CD14-positive monocyte (primary cell): ENCODE data around the gene FRMPD4. TPM values are rescaled to one million over a fixed set of nuclear protein-coding genes. Genes with fewer than 3 reads are reported as not detected.

Experiments
- DNase-seq, 3 donors: peaks; one replicate each; pipeline ENCODE4 v3.0.0-alpha.2; 2011 to 2022
- H2AFZ ChIP-seq: 2 replicates; pipeline ENCODE4 v1.6.0; 2012; ENCODE audit warnings: mild to moderate bottlenecking, low read depth, low read length, inconsistent platforms; ENCODE audit not compliant: insufficient read depth, poor library complexity, severe bottlenecking
- H3K27ac ChIP-seq, 2 donors: 1 replicate in 1 of 2; 2 replicates in 1 of 2; pipeline ENCODE4 v1.5.1; 2012 to 2013; ENCODE audit warnings: low read length in 2 of 2, control low read depth in 1 of 2, inconsistent platforms in 1 of 2, low read depth in 1 of 2, mild to moderate bottlenecking in 1 of 2
- H3K27me3 ChIP-seq, 2 donors: one replicate each; pipeline versions ENCODE4 v1.6.0 to v1.6.1; 2011 to 2013; ENCODE audit warnings: low read length in 2 of 2; ENCODE audit not compliant: control insufficient read depth in 2 of 2, insufficient read depth in 2 of 2
- H3K36me3 ChIP-seq, 2 donors: replicated peaks in 1 of 2; 1 replicate in 1 of 2; 2 replicates in 1 of 2; pipeline versions ENCODE4 v1.5.1 to v1.6.1; 2012 to 2013; ENCODE audit warnings: low read length in 2 of 2, control low read depth in 1 of 2, inconsistent platforms in 1 of 2, mild to moderate bottlenecking in 1 of 2; ENCODE audit not compliant: insufficient read depth in 2 of 2, control insufficient read depth in 1 of 2
- H3K4me1 ChIP-seq, 2 donors: 1 replicate in 1 of 2; 2 replicates in 1 of 2; pipeline versions ENCODE4 v1.5.1 to v1.6.1; 2012 to 2013; ENCODE audit warnings: low read length in 2 of 2, control low read depth in 1 of 2, inconsistent platforms in 1 of 2, mild to moderate bottlenecking in 1 of 2, moderate library complexity in 1 of 2; ENCODE audit not compliant: insufficient read depth in 2 of 2, control insufficient read depth in 1 of 2
- H3K4me2 ChIP-seq: replicated peaks from 2 replicates; pipeline ENCODE3; 2012; ENCODE audit warnings: low read length, moderate library complexity, mild to moderate bottlenecking; ENCODE audit not compliant: poor library complexity, severe bottlenecking; ENCODE audit errors: extremely low read depth
- H3K4me3 ChIP-seq, 3 experiments: fragments of 200-600 bp in 1 of 3; sonication (generic) in 1 of 3; replicated peaks in 1 of 3; 1 replicate in 2 of 3; 2 replicates in 1 of 3; pipeline ENCODE4 v1.5.1; 2011 to 2013; ENCODE audit warnings: low read length in 3 of 3, mild to moderate bottlenecking in 3 of 3, control low read depth in 2 of 3, low read depth in 2 of 3, inconsistent platforms in 1 of 3, moderate library complexity in 1 of 3
- H3K79me2 ChIP-seq: 2 replicates; pipeline ENCODE4 v1.6.0; 2012; ENCODE audit warnings: mild to moderate bottlenecking, control low read depth, inconsistent platforms, low read length, moderate library complexity; ENCODE audit not compliant: insufficient read depth
- H3K9ac ChIP-seq: 2 replicates; pipeline ENCODE4 v1.6.0; 2017; ENCODE audit warnings: low read length, mild to moderate bottlenecking; ENCODE audit not compliant: insufficient read depth, poor library complexity, severe bottlenecking
- H3K9me3 ChIP-seq, 2 donors: replicated peaks in 1 of 2; 1 replicate in 1 of 2; 2 replicates in 1 of 2; pipeline versions ENCODE4 v1.5.1 to v1.6.1; 2012 to 2013; ENCODE audit warnings: low read length in 2 of 2, control low read depth in 1 of 2; ENCODE audit not compliant: control insufficient read depth in 1 of 2, insufficient read depth in 1 of 2
- H4K20me1 ChIP-seq: 2 replicates; pipeline ENCODE4 v1.6.0; 2012; ENCODE audit warnings: mild to moderate bottlenecking, low read length, control low read depth, moderate library complexity; ENCODE audit not compliant: insufficient read depth
- H3K27ac Mint-ChIP-seq, 7 donors: one replicate each; pipeline ENCODE4 v1.8.0; 2020; ENCODE audit warnings: mild to moderate bottlenecking in 7 of 7, mixed read lengths in 7 of 7, moderate library complexity in 6 of 7, inconsistent platforms in 2 of 7
- H3K27me3 Mint-ChIP-seq, 3 donors: one replicate each; pipeline ENCODE4 v1.8.0; 2021 to 2022; ENCODE audit warnings: low read depth in 3 of 3, mild to moderate bottlenecking in 3 of 3, mixed read lengths in 3 of 3, moderate library complexity in 3 of 3, inconsistent platforms in 1 of 3
- H3K36me3 Mint-ChIP-seq, 2 donors: one replicate each; pipeline ENCODE4 v1.8.0; 2020; ENCODE audit warnings: mixed read lengths in 2 of 2, inconsistent platforms in 1 of 2, mild to moderate bottlenecking in 1 of 2
- H3K4me1 Mint-ChIP-seq: one replicate; pipeline ENCODE4 v1.8.0; 2020; ENCODE audit warnings: mild to moderate bottlenecking, mixed read lengths
- H3K4me3 Mint-ChIP-seq, 2 donors: one replicate each; pipeline ENCODE4 v1.8.0; 2020; ENCODE audit warnings: mild to moderate bottlenecking in 2 of 2, mixed read lengths in 2 of 2, moderate library complexity in 1 of 2
- H3K9me3 Mint-ChIP-seq, 7 donors: one replicate each; pipeline ENCODE4 v1.8.0; 2020 to 2022; ENCODE audit warnings: mixed read lengths in 7 of 7, mild to moderate bottlenecking in 6 of 7, moderate library complexity in 6 of 7, inconsistent platforms in 2 of 7
- CTCF ChIP-seq: fragments of 200-600 bp; IDR thresholded peaks from one replicate; pipeline ENCODE4 v1.8.0; 2022; ENCODE audit warnings: antibody characterized with exemption, mild to moderate bottlenecking
- WGBS: methylation state at CpG from one replicate; pipeline ENCODE4 v1.1.5; 2013; ENCODE audit warnings: missing lambda C conversion rate; ENCODE audit not compliant: insufficient coverage; 5-methylcytosine and 5-hydroxymethylcytosine counted together
- intact Hi-C, 2 donors: fragments of 100-400 bp; cut with micrococcal nuclease; formaldehyde crosslinking; loops; one replicate each; pipeline versions ENCODE4 v1.15.0 to v1.15.1; 2023
- polyA plus RNA-seq, 3 donors: library from polyadenylated mRNA; depleted of rRNA in 1 of 3; unstranded in 2 of 3; stranded (reverse) in 1 of 3; fragments of 300-500 nt in 2 of 3; fragments of >200 nt in 1 of 3; fragmentation: Illumina TruSeq in 2 of 3; gene quantifications; 1 replicate in 2 of 3; 2 replicates in 1 of 3; pipeline ENCODE4 v1.2.3, GENCODE V29; 2012 to 2021

FRMPD4 gene
- polyA plus RNA-seq, 3 donors, result not detected

GRCh38 chrX:12170755-12171154, 32.5 kb downstream of the FRMPD4 start:
- intact Hi-C loops, result no loop called here
- no peak for DNase-seq
- Histone ChIP-seq H3K4me2 (no peak overlapping the region), H3K79me2 (no peaks in the 10 kb centered on the region), H3K27me3 (no peaks in the 10 kb centered on the region), H3K4me1 (no peaks in the 10 kb centered on the region), H3K36me3 (no peaks in the 10 kb centered on the region), H3K9me3 (no peaks in the 10 kb centered on the region), H3K9ac (no peak overlapping the region), H2AFZ (no peak overlapping the region), H3K4me3 (no peak overlapping the region), H4K20me1 (no peaks in the 10 kb centered on the region), H3K27ac (no peak overlapping the region)
- peaks cover 0 to 14% (median 2%) of the 10 kb centered on the region in 7 donors for H3K9me3 Mint-ChIP-seq
- TF ChIP-seq CTCF, result no peak
- 80% methylated on average over 1 of the region's 3 CpGs for WGBS
- H3K27me3 Mint-ChIP-seq, result peaks cover 0 to 2% (median 1%) of the 10 kb centered on the region in 3 donors
- H3K27ac Mint-ChIP-seq, result no peak overlapping the region
- H3K4me3 Mint-ChIP-seq, result no peak overlapping the region
- H3K36me3 Mint-ChIP-seq, result no peaks in the 10 kb centered on the region
- no peaks in the 10 kb centered on the region for H3K4me1 Mint-ChIP-seq

- intact Hi-C loops, result no loop called here
- Mint-ChIP-seq H3K4me3 (no peak overlapping the region), H3K27me3 (peaks cover 0 to 1% (median 1%) of the 10 kb centered on the region in 3 donors), H3K36me3 (no peaks in the 10 kb centered on the region), H3K4me1 (no peaks in the 10 kb centered on the region), H3K27ac (no peak overlapping the region), H3K9me3 (peaks cover 0 to 6% (median 0%) of the 10 kb centered on the region in 7 donors)
- TF ChIP-seq CTCF, result no peak
- no peak overlapping the region for H3K27ac ChIP-seq
- no peak overlapping the region for H3K9ac ChIP-seq
- DNase-seq, result no peak
- no peak overlapping the region for H2AFZ ChIP-seq
- no peaks in the 10 kb centered on the region for H3K4me1 ChIP-seq
- H3K9me3 ChIP-seq, result no peaks in the 10 kb centered on the region
- no peak overlapping the region for H3K4me3 ChIP-seq
- no peaks in the 10 kb centered on the region for H3K27me3 ChIP-seq
- H3K4me2 ChIP-seq, result no peak overlapping the region
- H3K79me2 ChIP-seq, result no peaks in the 10 kb centered on the region
- WGBS, result no CpG with 5 or more reads among the region's 2 CpGs
- no peaks in the 10 kb centered on the region for H3K36me3 ChIP-seq
- H4K20me1 ChIP-seq, result no peaks in the 10 kb centered on the region
Observed at GRCh38 chrX:12174358-12174757, 36.1 kb downstream of the FRMPD4 start.
